Bronchial epithelial cell (primary cell): ENCODE measurements around the gene NOX5. TPM values are rescaled to one million over a fixed set of nuclear protein-coding genes. Genes with fewer than 3 reads are reported as not detected.
"Not testable (repeated sequence)": the region's sequence is repeated elsewhere in the genome, so short reads cannot be mapped to it uniquely, and the experiment has no call there.

Experiments
- DNase-seq: peaks from one replicate; pipeline ENCODE4 v3.0.0-alpha.2; 2010; ENCODE audit warnings: low read depth
- FAIRE-seq: peaks from 2 replicates; lab custom pipeline; 2011; peaks lifted over from hg19 to GRCh38; lab: Jason Lieb, UNC
- H3K27me3 ChIP-seq: 2 replicates; pipeline ENCODE4 v1.5.1; 2011; ENCODE audit warnings: low read length; ENCODE audit not compliant: control insufficient read depth, insufficient read depth
- H3K36me3 ChIP-seq: 2 replicates; pipeline ENCODE4 v1.5.1; 2011; ENCODE audit warnings: low read length; ENCODE audit not compliant: control insufficient read depth, insufficient read depth
- H3K4me3 ChIP-seq: 2 replicates; pipeline ENCODE4 v1.5.1; 2011; ENCODE audit warnings: mild to moderate bottlenecking, low read depth, low read length, control low read depth
- total RNA-seq: library from RNA; depleted of rRNA; stranded (reverse); fragments of >200 nt; gene quantifications from 2 replicates; pipeline ENCODE4 v1.2.1, GENCODE V29; 2014
- TF ChIP-seq, protein P1 (sequence below): IDR thresholded peaks from 2 replicates; pipeline ENCODE4 v1.5.1; 2011; ENCODE audit warnings: mild to moderate bottlenecking, moderate library complexity, low read length, control low read depth, inconsistent platforms; ENCODE audit not compliant: insufficient read depth, severe bottlenecking

Gene NOX5
- total RNA-seq, 1 donor from 2014 or later, result not detected

GRCh38 chr15:69064649-69065048, 50.2 kb downstream of the NOX5 start:
- Histone ChIP-seq H3K4me3 (no peak overlapping the region), H3K27me3 (no peaks in the 10 kb centered on the region), H3K36me3 (no peaks in the 10 kb centered on the region)
- TF ChIP-seq, protein P1, sequence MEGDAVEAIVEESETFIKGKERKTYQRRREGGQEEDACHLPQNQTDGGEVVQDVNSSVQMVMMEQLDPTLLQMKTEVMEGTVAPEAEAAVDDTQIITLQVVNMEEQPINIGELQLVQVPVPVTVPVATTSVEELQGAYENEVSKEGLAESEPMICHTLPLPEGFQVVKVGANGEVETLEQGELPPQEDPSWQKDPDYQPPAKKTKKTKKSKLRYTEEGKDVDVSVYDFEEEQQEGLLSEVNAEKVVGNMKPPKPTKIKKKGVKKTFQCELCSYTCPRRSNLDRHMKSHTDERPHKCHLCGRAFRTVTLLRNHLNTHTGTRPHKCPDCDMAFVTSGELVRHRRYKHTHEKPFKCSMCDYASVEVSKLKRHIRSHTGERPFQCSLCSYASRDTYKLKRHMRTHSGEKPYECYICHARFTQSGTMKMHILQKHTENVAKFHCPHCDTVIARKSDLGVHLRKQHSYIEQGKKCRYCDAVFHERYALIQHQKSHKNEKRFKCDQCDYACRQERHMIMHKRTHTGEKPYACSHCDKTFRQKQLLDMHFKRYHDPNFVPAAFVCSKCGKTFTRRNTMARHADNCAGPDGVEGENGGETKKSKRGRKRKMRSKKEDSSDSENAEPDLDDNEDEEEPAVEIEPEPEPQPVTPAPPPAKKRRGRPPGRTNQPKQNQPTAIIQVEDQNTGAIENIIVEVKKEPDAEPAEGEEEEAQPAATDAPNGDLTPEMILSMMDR, result no peak
- DNase-seq (no peak), FAIRE-seq (no peak)

DNA sequence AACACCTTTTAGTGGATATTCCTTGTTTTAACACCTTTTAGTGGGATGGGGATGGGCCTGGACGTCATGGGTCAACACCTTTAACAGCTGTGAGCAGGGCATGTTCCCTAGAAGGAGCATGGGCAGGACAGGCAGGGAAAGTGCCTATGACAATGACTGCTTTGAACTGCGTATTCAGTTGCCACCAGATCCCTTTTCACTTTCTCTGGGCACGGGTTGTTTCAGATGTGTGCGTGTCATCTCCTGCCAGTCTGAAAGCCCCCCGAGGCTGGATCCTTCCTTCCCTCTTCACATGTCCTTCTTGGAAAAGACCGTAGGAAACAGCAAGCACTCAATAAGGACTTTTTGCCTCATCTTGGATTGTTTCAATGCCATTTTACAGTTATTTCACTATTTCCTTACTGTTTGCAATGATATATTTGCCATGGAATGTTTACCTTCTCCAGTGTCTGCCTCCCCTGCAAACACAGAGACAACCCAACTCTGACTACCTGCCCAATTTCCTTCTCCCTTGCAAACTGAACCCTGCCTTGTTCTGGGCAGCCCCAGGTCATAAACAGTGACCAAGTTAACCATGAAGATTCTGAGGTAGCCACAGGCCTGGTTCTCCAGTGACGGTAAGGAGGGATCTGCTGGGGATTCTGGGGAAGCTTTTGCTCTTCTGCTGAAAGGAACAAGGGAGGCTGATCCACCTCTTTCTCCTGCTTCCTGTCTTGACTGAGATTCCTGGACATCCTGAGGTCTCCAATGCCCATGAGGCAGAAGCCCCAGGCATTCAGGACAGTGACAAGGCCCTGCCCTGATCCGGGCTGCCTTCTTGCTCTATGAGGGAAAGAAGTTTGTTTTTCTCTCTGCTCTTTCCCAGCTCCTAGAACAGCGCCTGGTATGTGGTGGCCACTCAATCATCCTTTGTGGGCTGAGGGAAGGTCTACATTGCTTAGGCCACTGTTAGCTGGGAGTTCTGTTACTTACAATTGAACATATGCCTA, 51.8 kb downstream of the NOX5 start:
- DNase-seq (no peak), FAIRE-seq (peak; percentile 94)
- no peaks in the 10 kb centered on the region for H3K36me3 ChIP-seq
- H3K27me3 ChIP-seq, result no peaks in the 10 kb centered on the region
- TF ChIP-seq, protein P1, result no peak
- no peak overlapping the region for H3K4me3 ChIP-seq

DNA sequence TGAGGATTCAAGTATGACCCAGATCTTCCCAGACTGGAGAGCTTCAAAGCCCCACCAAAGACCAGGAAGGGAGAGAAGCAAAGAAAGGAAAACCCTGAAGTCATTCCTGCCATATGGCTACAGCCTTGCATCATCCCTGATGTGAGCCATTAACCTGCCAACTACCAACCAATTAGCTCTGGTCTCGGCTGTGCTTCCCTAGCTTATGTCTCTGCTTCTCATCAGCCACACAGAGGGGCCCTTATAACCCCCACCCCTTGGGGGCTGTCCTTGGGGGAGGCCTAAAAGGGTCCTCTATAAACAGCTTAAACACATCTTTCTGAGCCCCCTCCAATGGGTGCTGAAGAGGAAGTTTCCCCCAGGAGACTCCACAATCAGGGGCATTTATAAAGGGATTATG, 52.8 kb downstream of the NOX5 start:
- H3K36me3 ChIP-seq, result no peaks in the 10 kb centered on the region
- DNase-seq (no peak), FAIRE-seq (no peak)
- H3K4me3 ChIP-seq, result no peak overlapping the region
- TF ChIP-seq, protein P1, result no peak
- H3K27me3 ChIP-seq, result no peaks in the 10 kb centered on the region

DNA sequence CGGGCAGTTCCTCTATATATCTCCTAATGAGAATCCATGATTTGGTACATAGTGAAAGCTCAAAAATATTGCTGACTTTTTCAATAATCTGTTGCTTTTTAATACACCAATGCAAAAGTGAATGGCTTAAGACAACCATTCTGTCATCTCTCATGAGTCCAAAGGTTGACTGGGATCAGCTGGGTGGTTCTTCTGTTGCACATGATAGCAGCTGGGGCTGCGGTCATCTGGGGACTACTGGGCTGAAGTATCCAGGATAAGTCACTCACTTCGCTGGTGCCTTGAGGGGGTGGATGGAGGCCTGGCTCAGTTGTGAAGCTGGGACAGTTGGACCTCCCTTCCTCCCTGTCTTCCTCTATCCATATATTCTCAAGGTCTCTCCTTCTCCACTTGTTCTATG, 53.7 kb downstream of the NOX5 start:
- no peak for DNase-seq
- Histone ChIP-seq H3K36me3 (no peaks in the 10 kb centered on the region), H3K27me3 (no peaks in the 10 kb centered on the region), H3K4me3 (no peak overlapping the region)
- FAIRE-seq, result no peak
- TF ChIP-seq, protein P1, result no peak

- not testable (repeated sequence) for DNase-seq, H3K36me3 ChIP-seq, FAIRE-seq, H3K4me3 ChIP-seq, H3K27me3 ChIP-seq
These were observed 54.8 kb downstream of the NOX5 start for GRCh38 chr15:69069290-69069689.

DNA sequence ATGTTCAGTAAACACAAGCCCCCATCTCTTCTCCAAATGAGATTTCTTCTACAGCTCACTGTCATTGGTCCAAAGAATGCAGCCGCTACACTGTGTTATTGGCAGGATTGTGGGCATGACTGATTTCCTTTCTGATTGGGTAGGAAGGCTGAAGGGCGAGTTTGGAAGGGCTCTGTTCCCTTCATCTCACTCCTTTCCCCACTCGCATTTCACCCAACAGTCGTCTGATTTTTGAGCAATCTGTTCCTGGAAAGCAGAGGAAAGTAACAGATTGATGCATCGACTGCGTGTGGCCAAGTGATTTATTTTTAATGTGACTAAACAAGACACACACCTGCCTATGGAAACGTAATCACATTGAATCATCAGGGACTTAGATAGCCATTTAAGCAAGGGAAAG, 55.5 kb downstream of the NOX5 start:
- Histone ChIP-seq H3K27me3 (no peaks in the 10 kb centered on the region), H3K36me3 (no peaks in the 10 kb centered on the region), H3K4me3 (no peak overlapping the region)
- TF ChIP-seq, protein P1, result no peak
- DNase-seq (no peak), FAIRE-seq (no peak)
